B cell (primary cell): ENCODE results near the gene RACK1. TPM values are rescaled to one million over a fixed set of nuclear protein-coding genes. Genes with fewer than 3 reads are reported as not detected.

ENCODE experiments used
- ATAC-seq: fragments of 200-7000 bp; cut with Tn5 transposase; one replicate; pipeline ENCODE4 v1.10.0; 2021; ENCODE audit warnings: low read depth, mild to moderate bottlenecking, moderate number of reproducible peaks, moderate library complexity
- CTCF ChIA-PET: fragments of 350-600 bp; sonication (Branson Sonifier 250); formaldehyde crosslinking; loops from one replicate; lab custom pipeline; 2021; ENCODE audit warnings: antibody characterized with exemption, inconsistent platforms; lab: Charles Lee
- POLR2A ChIA-PET: fragments of 350-600 bp; sonication (Branson Sonifier 250); formaldehyde crosslinking; loops from one replicate; lab custom pipeline; 2021; ENCODE audit warnings: antibody characterized with exemption; lab: Charles Lee
- DNase-seq: peaks from one replicate; pipeline ENCODE4 v3.0.0; 2013
- H2AFZ ChIP-seq: 2 replicates; pipeline ENCODE4 v1.6.1; 2012; ENCODE audit warnings: mild to moderate bottlenecking, low read depth, low read length; ENCODE audit not compliant: insufficient read depth, poor library complexity, severe bottlenecking
- H3K27ac ChIP-seq, 2 donors: 1 replicate in 1 of 2; 2 replicates in 1 of 2; pipeline ENCODE4 v1.5.1; 2012 to 2013; ENCODE audit warnings: low read length in 2 of 2, mild to moderate bottlenecking in 2 of 2, moderate library complexity in 1 of 2
- H3K27me3 ChIP-seq, 4 experiments: fragments of 200-600 bp in 1 of 4; sonication (generic) in 1 of 4; replicated peaks in 1 of 4; 1 replicate in 2 of 4; 2 replicates in 2 of 4; pipeline versions ENCODE4 v1.6.1 to v1.7.0; 2013 to 2016; ENCODE audit warnings: low read length in 3 of 4, mild to moderate bottlenecking in 2 of 4, mixed read lengths in 1 of 4, moderate library complexity in 1 of 4; ENCODE audit not compliant: insufficient read depth in 4 of 4, control insufficient read depth in 3 of 4; ENCODE audit errors: control extremely low read depth in 1 of 4
- H3K36me3 ChIP-seq, 2 experiments: replicated peaks in 1 of 2; 1 replicate in 1 of 2; 2 replicates in 1 of 2; pipeline versions ENCODE4 v1.6.1 to v1.7.1; 2013; ENCODE audit warnings: low read length in 1 of 2; ENCODE audit not compliant: insufficient read depth in 2 of 2, control insufficient read depth in 1 of 2; ENCODE audit errors: control extremely low read depth in 1 of 2, extremely low read depth in 1 of 2
- H3K4me1 ChIP-seq, 2 donors: fragments of 200-600 bp in 1 of 2; sonication (generic) in 1 of 2; 1 replicate in 1 of 2; 2 replicates in 1 of 2; pipeline versions ENCODE4 v1.5.1 to v1.6.1; 2013 to 2017; ENCODE audit warnings: low read length in 2 of 2; ENCODE audit not compliant: control insufficient read depth in 2 of 2, insufficient read depth in 2 of 2
- H3K4me2 ChIP-seq: replicated peaks from 2 replicates; pipeline ENCODE3; 2012; ENCODE audit warnings: mild to moderate bottlenecking, low read depth, low read length; ENCODE audit not compliant: poor library complexity, severe bottlenecking
- H3K4me3 ChIP-seq, 5 experiments: fragments of 200-600 bp in 1 of 5; sonication (generic) in 1 of 5; 1 replicate in 3 of 5; 2 replicates in 2 of 5; pipeline versions ENCODE4 v1.5.1 to v1.7.0; 2011 to 2016; ENCODE audit warnings: low read length in 4 of 5, mild to moderate bottlenecking in 4 of 5, low read depth in 2 of 5, control low read depth in 1 of 5, moderate library complexity in 1 of 5; ENCODE audit not compliant: insufficient read depth in 1 of 5; ENCODE audit errors: control extremely low read depth in 1 of 5, extremely low read depth in 1 of 5
- H3K79me2 ChIP-seq: fragments of 200-600 bp; sonication (generic); one replicate; pipeline ENCODE4 v1.6.0; 2016; ENCODE audit warnings: low read length; ENCODE audit not compliant: control insufficient read depth, insufficient read depth
- H3K9ac ChIP-seq: fragments of 200-600 bp; sonication (generic); 2 replicates; pipeline ENCODE4 v1.6.1; 2017; ENCODE audit warnings: mild to moderate bottlenecking, low read length, moderate library complexity
- H3K9me3 ChIP-seq, 3 donors: one replicate each; pipeline versions ENCODE4 v1.6.1 to v1.7.1; 2013; ENCODE audit warnings: low read length in 2 of 3; ENCODE audit not compliant: control insufficient read depth in 2 of 3, insufficient read depth in 1 of 3; ENCODE audit errors: control extremely low read depth in 1 of 3
- H4K20me1 ChIP-seq: 2 replicates; pipeline ENCODE4 v1.6.0; 2012; ENCODE audit warnings: mild to moderate bottlenecking, low read length; ENCODE audit not compliant: insufficient read depth, control insufficient read depth, poor library complexity, severe bottlenecking
- H3K27ac Mint-ChIP-seq: one replicate; pipeline ENCODE4 v1.8.0; 2021; ENCODE audit warnings: mixed read lengths
- H3K27me3 Mint-ChIP-seq: one replicate; pipeline ENCODE4 v1.8.0; 2021; ENCODE audit warnings: mixed read lengths
- H3K4me1 Mint-ChIP-seq: one replicate; pipeline ENCODE4 v1.8.0; 2021; ENCODE audit warnings: mixed read lengths
- H3K4me3 Mint-ChIP-seq: one replicate; pipeline ENCODE4 v1.8.0; 2021; ENCODE audit warnings: mixed read lengths
- H3K9me3 Mint-ChIP-seq: one replicate; pipeline ENCODE4 v1.8.0; 2022; ENCODE audit warnings: mixed read lengths; ENCODE audit not compliant: insufficient read depth
- CTCF ChIP-seq: fragments of 200-600 bp; IDR thresholded peaks from one replicate; pipeline ENCODE4 v1.8.0; 2022; ENCODE audit warnings: antibody characterized with exemption, mild to moderate bottlenecking
- EZH2 ChIP-seq: IDR thresholded peaks from 2 replicates; pipeline ENCODE4 v1.6.1; 2012; ENCODE audit warnings: borderline replicate concordance, low read depth, mild to moderate bottlenecking, moderate library complexity, low read length; ENCODE audit not compliant: insufficient read depth, poor library complexity, severe bottlenecking
- WGBS: methylation state at CpG from one replicate; pipeline ENCODE4 v1.1.5; 2013; ENCODE audit warnings: missing lambda C conversion rate; ENCODE audit not compliant: insufficient coverage; 5-methylcytosine and 5-hydroxymethylcytosine counted together
- intact Hi-C: fragments of 100-400 bp; cut with micrococcal nuclease; formaldehyde crosslinking; loops from one replicate; pipeline ENCODE4 v1.10.0; 2022
- polyA plus RNA-seq: library from polyadenylated mRNA; depleted of rRNA; stranded (reverse); fragments of >200 nt; gene quantifications from 2 replicates; pipeline ENCODE4 v1.2.3, GENCODE V29; 2012
- total RNA-seq, 2 donors: library from RNA; stranded (reverse); fragments of 120-200 nt in 1 of 2; gene quantifications; 1 replicate in 1 of 2; 2 replicates in 1 of 2; pipeline versions ENCODE4 v1.2.3 to v1.2.4, GENCODE V29; 2013 to 2022

RACK1 gene
- total and polyA plus RNA-seq, 2 donors (not counting 1 experiment from before 2014, with no cell fraction given) = 2,047 to 4,130 TPM

- Histone ChIP-seq H3K27ac (no peak overlapping the region), H3K4me1 (peaks cover 6 to 8% of the 10 kb centered on the region in 2 donors), H4K20me1 (peaks cover 52% of the 10 kb centered on the region), H3K9ac (no peak overlapping the region), H3K4me3 (no peak overlapping the region), H2AFZ (no peak overlapping the region), H3K36me3 (peaks cover 11 to 94% of the 10 kb centered on the region in 2 experiments), H3K27me3 (no peaks in the 10 kb centered on the region), H3K79me2 (peaks cover 18% of the 10 kb centered on the region), H3K4me2 (no peak overlapping the region), H3K9me3 (no peaks in the 10 kb centered on the region)
- H3K4me1 Mint-ChIP-seq = peaks cover 19% of the 10 kb centered on the region
- no peaks in the 10 kb centered on the region for H3K9me3 Mint-ChIP-seq
- TF ChIP-seq EZH2 (no peak), CTCF (no peak)
- no peak for ATAC-seq
- no peak overlapping the region for H3K27ac Mint-ChIP-seq
- POLR2A ChIA-PET = interaction anchor here (0.6 kb wide), 1 partner anchor 49 kb away, joined by 8 read pairs; no protein-coding TSS in a partner anchor
- no peaks in the 10 kb centered on the region for H3K27me3 Mint-ChIP-seq
- no peak for DNase-seq
- no peak overlapping the region for H3K4me3 Mint-ChIP-seq
- intact Hi-C loops = no loop called here
- 98% methylated on average over 5 of the region's 10 CpGs for WGBS
- CTCF ChIA-PET = no interaction called here
Measured at GRCh38 chr5:181236954-181237641, 6.6 kb downstream of the RACK1 start.

GRCh38 chr5:181236471-181236870 lies 7.2 kb downstream of the RACK1 start:
- ATAC-seq (no peak), DNase-seq (no peak)
- ChIA-PET POLR2A (interaction anchor here (0.6 kb wide), 1 partner anchor 50 kb away, joined by 8 read pairs; no protein-coding TSS in a partner anchor), CTCF (no interaction called here)
- no peak overlapping the region for H3K4me3 ChIP-seq
- H2AFZ ChIP-seq = no peak overlapping the region
- Mint-ChIP-seq H3K9me3 (no peaks in the 10 kb centered on the region), H3K4me3 (no peak overlapping the region), H3K4me1 (peaks cover 12% of the 10 kb centered on the region), H3K27me3 (no peaks in the 10 kb centered on the region), H3K27ac (no peak overlapping the region)
- H4K20me1 ChIP-seq = peaks cover 46% of the 10 kb centered on the region
- peaks cover under 1 to 1% of the 10 kb centered on the region in 2 donors for H3K4me1 ChIP-seq
- TF ChIP-seq CTCF (no peak), EZH2 (no peak)
- H3K9me3 ChIP-seq = no peaks in the 10 kb centered on the region
- no peak overlapping the region for H3K27ac ChIP-seq
- H3K79me2 ChIP-seq = peaks cover 12% of the 10 kb centered on the region
- peaks cover 11 to 93% of the 10 kb centered on the region in 2 experiments for H3K36me3 ChIP-seq
- no peaks in the 10 kb centered on the region for H3K27me3 ChIP-seq
- intact Hi-C loops = no loop called here
- WGBS = no CpG with 5 or more reads among the region's 6 CpGs
- no peak overlapping the region for H3K9ac ChIP-seq
- no peak overlapping the region for H3K4me2 ChIP-seq
